ENCODE measurements around the gene CC2D2A.
"Not testable (repeated sequence)": the region's sequence is repeated elsewhere in the genome, so short reads cannot be mapped to it uniquely, and the experiment has no call there.

CC2D2A gene

GRCh38 chr4:15557786-15558550, 88.3 kb downstream of the CC2D2A start:
- no peak for DNase-seq (ENCODE audit: low read depth in 2 of 2)

DNA sequence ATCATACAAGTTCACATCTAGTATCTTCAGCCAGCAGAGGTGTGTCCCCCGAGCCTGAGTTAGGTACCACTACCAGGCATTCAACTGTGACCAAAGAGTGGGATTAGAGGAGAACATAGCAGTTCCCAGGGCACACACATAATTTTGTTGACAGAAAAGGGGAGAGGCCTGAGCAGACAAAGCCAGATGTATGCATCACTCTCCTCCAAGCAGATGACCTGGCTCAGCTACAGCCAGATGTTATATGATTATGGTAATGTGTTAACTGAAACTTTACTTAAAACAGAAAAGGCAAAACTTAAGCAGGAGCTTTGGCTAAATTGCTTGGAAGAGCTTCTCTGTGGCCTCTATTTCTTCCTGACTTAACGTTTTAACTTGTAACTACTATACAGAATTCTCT, 88.9 kb downstream of the CC2D2A start:
- DNase-seq (ENCODE audit: low read depth in 2 of 2): no peak

- no peak for DNase-seq (ENCODE audit: low read depth in 2 of 2)
These were observed 92.4 kb downstream of the CC2D2A start for GRCh38 chr4:15562114-15562513.

DNA sequence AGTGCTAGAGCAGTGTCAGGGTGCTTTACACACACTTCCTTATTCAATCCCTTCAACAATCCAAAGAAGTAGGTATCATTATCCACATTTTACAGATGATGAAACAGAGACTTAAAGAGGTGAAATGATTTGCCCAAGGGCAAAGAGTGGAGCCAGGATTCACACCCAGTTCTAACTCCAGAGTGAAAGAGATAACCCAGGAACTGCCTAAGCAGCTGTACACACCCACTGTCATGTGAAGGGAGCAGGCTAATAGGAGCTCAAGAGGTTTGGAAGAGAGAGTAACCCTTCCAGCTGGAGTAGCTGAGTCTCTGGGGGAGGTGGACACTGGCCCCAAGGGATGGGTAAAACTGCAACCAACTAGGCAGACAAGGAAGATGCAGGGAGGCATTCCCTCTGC, 92.9 kb downstream of the CC2D2A start:
- no peak for DNase-seq (ENCODE audit: low read depth in 2 of 2)

- no peak for DNase-seq (ENCODE audit: low read depth in 2 of 2)
These were observed 94.2 kb downstream of the CC2D2A start for GRCh38 chr4:15563871-15564270.

- no peak for DNase-seq (ENCODE audit: low read depth in 2 of 2)
These were observed 99.1 kb downstream of the CC2D2A start for GRCh38 chr4:15568821-15569220.

GRCh38 chr4:15569746-15570145, 100.1 kb downstream of the CC2D2A start:
- DNase-seq (ENCODE audit: low read depth in 2 of 2): no peak

- no peak for DNase-seq (ENCODE audit: low read depth in 2 of 2)
These were observed 106.3 kb downstream of the CC2D2A start for GRCh38 chr4:15575966-15576365.

DNA sequence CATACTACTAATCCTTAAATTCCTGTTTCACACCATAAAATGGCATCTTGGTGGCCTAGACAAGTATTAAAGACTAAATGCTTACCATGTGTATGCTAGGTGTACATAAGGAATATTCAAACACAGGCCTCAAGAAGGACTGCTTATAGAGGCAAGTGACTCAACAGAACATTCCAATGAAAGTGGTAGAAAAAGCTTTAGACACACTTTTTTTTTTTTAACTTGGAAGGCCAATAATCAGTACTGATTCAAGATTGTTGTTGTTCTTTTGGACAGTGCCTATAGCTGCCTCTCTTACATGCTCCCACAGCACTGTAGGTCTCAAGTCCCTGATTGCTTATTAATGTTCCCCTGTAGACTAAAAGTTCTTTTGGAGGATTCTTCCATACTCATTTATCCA, 107.8 kb downstream of the CC2D2A start:
- no peak for DNase-seq (ENCODE audit: low read depth in 2 of 2)

- no peak for DNase-seq (ENCODE audit: low read depth in 2 of 2)
These were observed 115.1 kb downstream of the CC2D2A start for GRCh38 chr4:15584785-15585184.

GRCh38 chr4:15585331-15585730, 115.6 kb downstream of the CC2D2A start:
- no peak for DNase-seq (ENCODE audit: low read depth in 2 of 2)

DNA sequence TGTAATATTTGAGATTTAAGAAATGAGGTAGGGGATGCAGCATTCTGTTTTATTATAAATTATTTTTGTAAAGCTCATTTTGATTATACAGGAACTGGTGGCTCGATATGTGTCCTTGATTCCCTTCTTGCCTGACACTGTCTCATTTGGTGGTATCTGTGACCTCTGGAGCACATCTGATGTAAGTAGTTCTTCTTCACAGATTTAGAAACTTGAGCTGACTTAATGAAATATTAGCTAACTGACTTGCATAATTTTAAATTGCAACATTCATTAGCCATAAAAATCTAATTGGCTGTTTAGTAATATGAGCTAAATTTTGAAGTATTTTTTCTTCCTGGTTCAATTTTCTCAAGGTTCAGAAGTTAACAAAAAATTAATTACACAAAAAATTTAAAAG, 116.4 kb downstream of the CC2D2A start:
- DNase-seq (ENCODE audit: low read depth in 2 of 2): no peak

- no peak for DNase-seq (ENCODE audit: low read depth in 2 of 2)
These were observed 118.0 kb downstream of the CC2D2A start for GRCh38 chr4:15587649-15588048.

DNA sequence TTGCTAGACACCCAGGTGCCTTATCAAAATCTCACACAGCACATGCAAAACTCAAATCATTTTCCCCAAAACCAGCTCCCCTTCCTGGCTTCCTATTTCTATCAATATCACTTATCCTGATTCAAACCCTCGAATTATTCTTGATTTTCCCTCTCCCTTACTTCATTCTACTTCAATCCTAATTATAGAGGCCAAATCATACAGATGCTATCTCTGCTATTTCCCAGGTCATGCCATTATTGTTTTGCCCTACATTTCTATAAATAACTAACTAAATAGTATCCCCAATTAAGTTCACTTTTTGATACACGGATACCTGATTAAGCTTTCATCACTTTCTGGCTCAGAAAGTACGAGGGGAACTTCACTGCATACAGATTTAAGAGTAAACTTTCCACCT, 123.1 kb downstream of the CC2D2A start:
- no peak for DNase-seq (ENCODE audit: low read depth in 2 of 2)

- no peak for DNase-seq (ENCODE audit: low read depth in 2 of 2)
These were observed 129.0 kb downstream of the CC2D2A start for GRCh38 chr4:15598644-15599043.

DNA sequence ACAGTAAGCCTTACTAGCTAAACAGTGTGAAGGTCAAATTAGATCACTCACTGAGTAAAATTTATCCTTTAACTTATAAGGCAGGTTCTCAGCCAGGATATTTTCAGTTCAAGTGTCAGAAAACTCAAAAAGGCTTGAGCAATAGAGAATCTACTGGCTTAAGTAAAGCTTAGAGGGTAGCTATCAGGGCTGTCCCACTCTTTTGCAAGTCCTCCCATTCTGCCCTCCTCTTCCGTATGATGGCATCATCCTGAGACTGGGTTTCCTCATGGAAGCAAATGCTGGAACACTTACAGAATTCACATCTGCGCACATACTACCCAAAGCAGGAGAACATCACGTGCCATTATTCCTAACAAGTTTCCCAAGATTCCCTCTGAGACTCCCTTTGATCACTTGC, 130.5 kb downstream of the CC2D2A start:
- DNase-seq (ENCODE audit: low read depth in 2 of 2): no peak

- no peak for DNase-seq (ENCODE audit: low read depth in 2 of 2)
These were observed 132.2 kb downstream of the CC2D2A start for GRCh38 chr4:15601862-15602261.

- no peak for DNase-seq (ENCODE audit: low read depth in 2 of 2)
These were observed 135.9 kb downstream of the CC2D2A start for GRCh38 chr4:15605537-15605936.

GRCh38 chr4:15610855-15611254, 141.2 kb downstream of the CC2D2A start:
- DNase-seq (ENCODE audit: low read depth in 2 of 2): no peak

- no peak for DNase-seq (ENCODE audit: low read depth in 2 of 2)
These were observed 142.5 kb downstream of the CC2D2A start for GRCh38 chr4:15612136-15612535.

DNA sequence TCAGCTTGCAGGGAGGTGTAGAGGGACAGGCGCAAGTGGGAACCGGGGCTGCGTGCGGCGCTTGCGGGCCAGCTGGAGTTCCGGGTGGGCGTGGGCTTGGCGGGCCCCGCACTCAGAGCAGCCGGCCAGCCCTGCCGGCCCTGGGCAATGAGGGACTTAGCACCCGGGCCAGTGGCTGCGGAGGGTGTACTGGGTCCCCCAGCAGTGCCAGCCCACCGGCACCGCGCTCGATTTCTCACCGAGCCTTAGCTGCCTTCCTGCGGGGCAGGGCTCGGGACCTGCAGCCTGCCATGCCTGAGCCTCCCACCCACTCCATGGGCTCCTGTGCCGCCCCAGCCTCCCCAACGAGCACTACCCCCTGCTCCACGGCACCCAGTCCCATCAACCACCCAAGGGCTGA, 145.2 kb downstream of the CC2D2A start:
- not testable (repeated sequence) for DNase-seq (ENCODE audit: low read depth in 2 of 2)

DNA sequence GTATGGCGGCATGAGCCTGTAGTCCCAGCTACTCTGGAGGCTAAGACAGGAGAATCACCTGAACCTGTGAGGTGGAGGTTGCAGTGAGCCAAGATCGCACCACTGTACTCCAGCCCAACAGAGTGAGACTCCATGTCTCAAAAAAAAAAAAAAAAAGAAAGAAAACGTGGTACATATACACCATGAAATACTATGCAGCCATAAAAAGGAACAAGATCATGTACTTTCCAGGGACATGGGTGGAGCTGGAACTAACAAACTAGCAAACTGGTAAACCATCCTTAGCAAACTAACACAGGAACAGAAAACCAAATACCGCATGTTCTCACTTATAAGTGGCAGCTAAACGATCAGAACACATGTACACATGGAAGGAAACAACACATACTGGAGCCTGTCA, 147.7 kb downstream of the CC2D2A start:
- not testable (repeated sequence) for DNase-seq (ENCODE audit: low read depth in 2 of 2)

- no peak for DNase-seq (ENCODE audit: low read depth in 2 of 2)
These were observed 167.1 kb downstream of the CC2D2A start for GRCh38 chr4:15636818-15637217.

DNA sequence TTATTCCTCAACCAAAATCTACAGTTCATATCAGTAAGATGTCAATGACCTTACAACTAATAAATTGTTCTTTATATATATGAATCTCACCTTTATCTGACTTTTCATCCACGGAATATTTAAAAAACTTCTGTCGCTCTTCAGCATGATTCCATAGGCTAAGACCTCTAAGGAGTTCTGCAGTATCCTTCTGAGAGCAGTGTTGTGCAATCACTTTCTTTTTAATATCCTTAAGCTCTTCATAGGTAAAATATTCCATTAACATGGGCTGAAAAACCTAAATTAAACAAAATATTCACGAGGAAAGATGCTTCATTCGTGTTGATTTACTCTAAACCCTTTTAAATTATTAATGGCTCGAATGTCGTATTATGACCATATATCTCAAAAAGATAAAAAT, 168.7 kb downstream of the CC2D2A start:
- DNase-seq (ENCODE audit: low read depth in 2 of 2): no peak

Measured in activated CD8-positive, alpha-beta memory T cell treated with anti-CD3 and anti-CD28 coated beads for 4 hours (primary cell).